ENCODE data around the gene TRAF3.
"Not testable (repeated sequence)": the region's sequence is repeated elsewhere in the genome, so short reads cannot be mapped to it uniquely, and the experiment has no call there.

TRAF3 gene

DNA sequence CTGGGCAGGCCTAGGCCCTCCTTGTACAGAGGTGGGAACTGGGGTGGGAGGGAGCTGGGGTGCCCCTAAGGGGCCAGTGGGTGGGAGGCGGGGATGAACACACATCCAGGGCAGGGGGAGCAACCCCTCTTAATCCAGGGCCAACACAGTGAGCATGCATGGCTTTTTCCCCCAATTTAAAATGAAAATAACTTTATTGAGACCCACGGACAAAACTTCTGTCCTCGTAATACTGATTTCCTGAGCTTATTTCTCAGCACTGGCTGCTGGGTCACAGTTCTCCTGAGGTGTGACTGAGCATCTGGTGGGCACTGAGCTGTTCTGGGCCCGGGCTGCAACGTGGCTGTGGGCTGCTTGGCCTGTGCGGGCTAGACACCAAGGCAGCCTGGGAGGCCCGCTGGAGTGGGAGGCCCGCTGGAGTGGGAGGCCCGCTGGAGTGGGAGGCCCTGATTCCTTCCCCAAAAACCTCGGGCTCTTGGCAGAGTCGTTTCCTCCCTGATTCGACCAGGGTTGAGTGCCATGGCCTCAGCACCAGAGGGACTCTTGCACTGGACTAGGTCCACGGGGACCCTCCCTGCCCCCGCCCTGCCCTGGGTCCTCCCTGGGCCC is 24.9 kb upstream of the TRAF3 start:
- DNase-seq: no peak

GRCh38 chr14:102754370-102755262 is 22.6 kb upstream of the TRAF3 start:
- no peak for DNase-seq

GRCh38 chr14:102757646-102758045 is 19.6 kb upstream of the TRAF3 start:
- DNase-seq: no peak

DNA sequence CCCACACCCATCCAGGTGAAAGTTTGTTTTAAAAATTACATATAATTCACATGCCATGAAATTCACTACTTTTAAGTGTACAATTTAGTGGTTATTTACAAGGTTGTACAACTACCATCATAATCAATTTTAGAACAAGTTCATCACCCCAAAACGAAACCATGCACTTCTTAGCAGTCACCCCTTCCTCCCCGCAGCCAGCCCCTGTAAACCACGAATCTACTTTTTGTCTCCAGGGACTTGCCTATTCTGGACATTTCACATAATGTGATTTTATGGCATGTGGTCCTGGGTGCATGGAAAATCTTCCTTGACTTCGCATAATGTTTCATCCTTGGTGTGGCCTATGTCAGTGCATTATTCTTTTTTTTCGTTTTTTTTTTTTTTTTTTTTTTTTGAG is 19.2 kb upstream of the TRAF3 start:
- no peak for DNase-seq

DNA sequence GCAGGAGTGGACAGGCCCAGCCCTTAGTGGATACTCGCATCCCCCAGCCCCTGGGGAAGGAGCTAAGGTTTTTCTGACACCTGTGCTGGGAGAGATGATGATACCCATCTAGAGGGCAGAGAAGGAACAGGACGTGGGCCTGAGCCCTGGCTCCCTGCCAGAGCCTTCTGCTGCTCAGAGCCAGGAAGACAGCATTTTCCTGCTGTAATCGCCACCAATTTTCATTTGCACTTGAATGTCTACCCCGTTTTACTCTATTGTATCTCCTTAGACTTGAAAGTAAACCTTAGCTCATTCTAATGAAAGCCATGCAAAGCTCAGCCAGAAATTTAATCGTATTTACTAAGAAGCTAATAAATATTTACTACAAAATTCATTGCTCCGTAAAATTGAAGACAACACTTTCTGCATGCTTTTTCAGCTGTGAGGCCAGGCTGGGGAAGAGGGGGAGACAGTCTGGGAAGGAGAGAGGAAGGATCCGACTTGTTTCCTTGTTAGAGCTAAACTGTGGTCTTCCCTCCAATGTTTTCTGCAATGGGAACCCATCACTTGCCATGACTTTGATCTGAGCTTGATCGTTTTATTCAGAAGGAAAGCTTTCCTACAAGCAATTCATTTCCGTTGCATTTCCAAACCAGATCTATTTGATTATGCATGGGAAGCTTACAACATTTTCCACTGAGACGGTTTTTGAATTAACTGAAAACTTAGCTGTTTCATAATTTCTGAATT is 17.6 kb upstream of the TRAF3 start:
- no peak for DNase-seq

DNA sequence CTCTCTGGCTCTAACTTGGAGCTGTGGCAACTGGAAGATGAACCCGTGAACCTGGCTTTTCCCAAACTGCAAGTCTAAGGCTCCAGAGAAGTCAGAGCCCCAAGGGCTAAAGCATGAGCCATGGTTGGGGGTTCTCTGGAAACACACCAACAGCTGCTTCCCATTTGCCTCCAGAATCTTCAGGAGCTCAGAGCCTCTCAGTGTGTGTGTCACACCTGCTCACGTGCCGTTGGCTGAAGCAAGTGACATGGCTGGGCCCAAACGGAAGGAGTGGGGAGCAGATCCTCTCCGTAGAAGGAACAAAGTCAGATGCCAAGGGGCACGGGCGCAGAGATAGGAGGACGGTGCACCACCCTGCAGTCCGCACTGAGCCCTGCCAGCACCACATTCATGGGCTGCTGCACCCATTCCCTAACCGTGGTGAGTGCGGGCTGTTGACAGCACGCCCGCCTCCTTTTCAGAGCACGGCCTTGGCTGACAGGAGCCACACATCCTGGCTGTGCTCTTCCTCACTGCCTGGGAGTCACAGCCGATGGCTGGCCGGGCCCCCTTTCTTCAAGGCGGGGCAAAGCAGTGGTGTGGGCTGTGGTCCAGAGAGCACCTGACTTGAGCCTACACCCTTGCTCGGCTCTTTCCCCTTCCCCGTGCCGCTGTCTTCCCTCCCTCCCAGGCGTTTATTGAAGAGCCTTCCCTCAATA is 16.6 kb upstream of the TRAF3 start:
- DNase-seq: no peak

DNA sequence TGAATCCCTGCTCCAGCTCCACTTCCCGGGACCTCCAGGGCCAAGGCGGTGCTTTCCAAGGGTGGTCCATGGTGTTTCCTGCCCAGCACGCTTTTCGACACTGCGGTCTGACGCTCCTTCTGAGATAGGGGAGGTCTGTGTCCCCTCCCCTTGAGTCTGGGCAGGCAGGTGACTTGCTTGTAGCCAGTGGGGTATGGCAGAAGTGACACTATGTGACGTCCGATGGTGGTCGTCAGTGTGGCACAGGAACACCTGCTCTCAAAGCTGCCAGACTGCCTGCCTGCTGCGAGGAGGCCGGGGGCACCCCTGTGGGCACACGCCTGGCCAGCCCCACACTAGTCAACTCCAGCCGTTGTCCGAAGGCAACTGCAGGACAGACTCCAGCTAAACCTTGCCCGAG is 16.0 kb upstream of the TRAF3 start:
- no peak for DNase-seq

DNA sequence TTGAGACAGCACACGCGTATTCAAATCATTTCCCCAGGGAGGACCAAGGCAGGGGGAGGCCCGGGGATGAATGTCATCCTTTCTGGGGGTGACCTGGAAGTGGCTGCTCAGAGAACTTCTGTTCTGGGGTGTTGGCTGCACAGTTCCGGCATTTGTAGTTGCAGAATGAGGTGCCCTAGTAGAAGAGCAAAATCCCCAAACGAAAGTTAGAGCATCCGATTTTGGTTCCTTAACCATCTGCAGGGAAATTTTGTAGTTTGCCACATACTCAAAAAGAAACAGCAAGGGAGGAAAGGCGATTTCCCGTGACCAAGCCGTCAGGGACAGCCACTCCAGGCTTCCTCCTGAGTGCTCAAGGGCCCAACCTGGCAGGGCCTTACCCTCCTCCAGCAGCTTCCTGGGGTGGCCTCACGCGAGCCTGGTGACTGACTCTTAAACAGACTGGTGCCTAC is 13.0 kb upstream of the TRAF3 start:
- no peak for DNase-seq

DNA sequence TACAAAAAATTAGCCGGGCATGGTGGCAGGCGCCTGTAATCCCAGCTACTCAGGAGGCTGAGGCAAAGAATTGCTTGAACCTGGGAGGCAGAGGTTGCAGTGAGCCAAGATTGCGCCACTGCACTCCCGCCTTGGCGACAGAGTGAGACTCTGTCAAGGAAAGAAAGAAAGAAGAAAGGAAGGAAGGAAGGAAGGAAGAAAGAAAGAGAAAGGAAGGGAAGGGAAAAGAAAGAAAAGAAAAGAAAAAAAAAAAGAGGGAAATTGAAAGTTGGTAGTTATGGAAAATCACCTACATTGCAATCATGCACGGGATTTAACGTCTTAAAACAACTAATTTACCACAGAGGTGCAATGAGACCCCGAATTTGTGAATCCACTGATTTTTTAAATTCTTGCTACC is 11.5 kb upstream of the TRAF3 start:
- not testable (repeated sequence) for DNase-seq

DNA sequence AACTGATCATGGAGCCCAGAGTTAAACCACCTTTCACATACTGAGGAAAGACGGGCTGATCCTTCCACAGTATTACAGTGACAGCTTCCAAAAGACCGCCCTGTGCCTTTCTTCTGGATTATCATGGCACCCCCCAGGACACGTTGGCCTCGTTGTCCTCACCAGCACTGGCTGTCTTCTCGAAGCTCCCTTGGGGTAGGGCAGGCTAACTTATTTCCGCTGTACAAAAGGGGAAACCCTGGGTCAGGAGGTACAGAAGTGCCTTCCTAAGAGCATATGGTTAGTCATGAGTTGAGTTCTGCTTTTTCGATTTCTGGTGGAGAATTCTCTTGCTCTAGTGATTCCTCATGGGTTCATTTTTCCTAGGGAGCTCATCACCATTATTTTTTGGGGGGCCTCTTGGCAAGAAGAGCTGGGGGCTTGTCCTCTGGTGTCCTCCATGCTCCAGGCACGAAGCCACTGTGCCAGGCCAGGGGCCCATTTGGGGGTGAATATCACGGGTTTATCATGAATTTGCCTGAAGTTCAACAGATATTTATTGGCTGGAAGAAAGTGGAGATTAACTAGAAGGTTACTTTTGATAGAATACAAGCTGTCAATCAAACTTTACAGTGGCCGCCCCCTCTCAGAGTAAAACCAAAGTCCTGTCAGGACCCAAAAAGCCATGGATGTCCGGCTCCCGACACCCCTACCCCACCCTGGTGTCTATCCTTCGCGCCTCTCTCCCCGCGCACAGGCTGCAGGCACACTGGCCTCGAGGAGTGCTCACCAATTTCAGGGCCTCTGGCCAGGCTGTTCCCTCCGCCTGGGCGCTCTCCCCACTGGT is 8.8 kb upstream of the TRAF3 start:
- no peak for DNase-seq

DNA sequence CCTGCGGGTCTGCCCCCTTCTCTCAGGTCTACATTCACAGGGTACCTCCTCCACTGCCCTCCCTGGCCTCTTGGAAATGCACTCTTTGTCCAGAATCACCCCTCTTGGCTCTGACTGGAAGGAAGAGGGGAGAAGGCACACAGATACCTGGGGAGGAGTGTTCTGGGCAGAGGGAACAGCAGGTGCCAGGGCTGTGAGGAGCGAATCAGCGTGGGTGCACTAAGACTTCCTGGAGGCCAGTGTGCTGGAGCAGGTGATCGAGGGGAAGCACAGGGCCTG is 8.3 kb upstream of the TRAF3 start:
- DNase-seq: no peak

DNA sequence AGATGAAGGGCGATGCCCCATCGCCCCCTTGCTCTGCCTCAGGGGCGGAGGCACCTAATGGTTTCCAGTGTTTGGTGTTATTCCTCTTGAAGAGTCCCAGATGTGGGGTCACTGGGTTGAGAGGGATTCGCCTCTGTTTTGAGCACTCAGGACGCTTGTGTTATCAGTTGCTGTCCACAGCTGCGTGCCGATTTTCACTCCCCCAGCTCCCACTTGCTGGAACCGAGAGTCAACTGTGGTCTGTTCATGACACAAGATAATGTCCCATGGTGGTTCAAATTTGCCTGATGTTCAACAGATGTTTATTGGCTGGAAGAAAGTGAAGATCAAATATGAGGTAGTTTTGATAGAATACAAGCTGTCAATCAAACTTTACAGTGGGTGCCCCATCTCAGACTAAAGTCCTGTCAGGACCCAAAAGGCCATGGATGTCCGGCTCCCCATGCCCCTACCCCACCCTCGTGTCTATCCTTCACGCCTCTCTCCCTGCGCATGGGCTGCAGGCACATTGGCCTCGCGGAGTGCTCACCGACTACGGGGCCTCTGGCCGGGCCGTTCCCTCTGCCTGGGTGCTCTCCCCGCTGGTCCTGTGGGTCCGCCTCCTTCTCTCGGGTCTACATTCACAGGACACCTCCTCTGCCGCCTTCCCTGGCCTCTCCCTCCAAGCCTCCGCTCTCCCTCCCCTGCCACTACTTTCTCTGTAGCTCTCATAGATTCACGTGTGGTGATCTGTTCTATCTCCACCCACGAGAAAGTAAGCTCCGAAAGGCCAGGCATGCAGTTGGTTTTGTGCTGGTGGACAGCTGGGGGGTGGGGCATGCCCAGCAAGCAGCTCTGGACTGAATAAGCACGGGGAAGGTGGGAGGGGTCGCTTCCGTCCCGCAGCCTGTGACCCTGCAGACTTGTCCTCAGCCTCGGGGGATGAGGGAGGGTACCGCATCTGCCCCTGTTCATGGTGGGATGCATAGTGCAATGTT is 6.8 kb upstream of the TRAF3 start:
- DNase-seq: no peak

DNA sequence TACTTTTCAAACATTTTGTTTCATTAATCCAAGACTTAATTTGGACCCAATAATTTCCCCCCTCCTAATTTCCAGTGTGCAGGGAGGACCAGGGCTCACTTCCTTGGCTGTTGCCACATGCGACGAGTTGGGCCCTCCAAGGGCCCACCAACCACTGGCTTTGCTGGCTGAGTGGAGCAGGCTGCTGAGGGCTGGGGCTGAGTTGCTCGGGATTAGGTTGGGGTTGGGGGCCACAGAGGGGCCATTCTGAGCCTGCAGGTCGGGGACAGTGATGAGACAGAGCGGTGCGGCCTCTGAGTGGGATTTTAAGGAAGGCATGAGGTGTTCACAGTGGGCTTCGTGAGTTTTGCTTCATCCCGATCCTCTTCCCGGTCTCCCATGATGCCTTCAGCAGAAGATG is 6.1 kb upstream of the TRAF3 start:
- no peak for DNase-seq

DNA sequence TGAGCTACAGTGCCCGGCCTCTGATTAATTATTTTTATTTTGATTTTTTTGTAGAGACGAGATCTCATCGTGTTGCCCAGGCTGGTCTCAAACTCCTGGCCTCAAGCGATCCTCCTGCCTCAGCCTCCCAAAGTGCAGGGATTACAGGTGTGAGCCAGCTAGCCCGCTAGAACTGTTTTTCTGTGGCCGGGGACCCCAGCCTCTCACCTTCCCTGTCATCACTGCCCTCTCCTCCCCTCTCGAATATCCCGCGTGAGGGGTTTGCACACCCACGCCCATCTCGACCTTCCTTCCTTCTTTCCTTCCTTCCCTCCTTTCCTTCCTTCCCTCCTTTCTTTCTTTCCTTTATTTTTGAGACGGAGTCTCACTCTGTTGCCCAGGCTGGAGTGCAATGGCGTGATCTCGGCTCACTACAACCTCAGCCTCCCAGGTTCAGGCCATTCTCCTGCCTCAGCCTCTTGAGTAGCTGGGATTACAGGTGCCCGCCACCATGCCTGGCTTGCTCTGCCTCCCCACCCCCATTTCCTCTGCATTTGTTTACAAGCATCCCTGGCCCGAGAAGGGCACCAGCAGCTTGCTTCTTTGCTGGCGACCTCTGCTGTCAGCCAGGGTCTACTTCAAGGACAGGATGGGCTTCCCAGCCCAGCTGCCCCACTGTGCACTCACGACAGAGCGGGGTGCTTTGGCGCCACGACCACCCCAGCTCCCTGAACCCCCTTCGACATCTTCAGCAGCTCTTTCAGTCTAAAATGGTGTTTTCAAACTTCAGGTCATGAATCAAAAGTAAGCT is 4.3 kb upstream of the TRAF3 start:
- no peak for DNase-seq

DNA sequence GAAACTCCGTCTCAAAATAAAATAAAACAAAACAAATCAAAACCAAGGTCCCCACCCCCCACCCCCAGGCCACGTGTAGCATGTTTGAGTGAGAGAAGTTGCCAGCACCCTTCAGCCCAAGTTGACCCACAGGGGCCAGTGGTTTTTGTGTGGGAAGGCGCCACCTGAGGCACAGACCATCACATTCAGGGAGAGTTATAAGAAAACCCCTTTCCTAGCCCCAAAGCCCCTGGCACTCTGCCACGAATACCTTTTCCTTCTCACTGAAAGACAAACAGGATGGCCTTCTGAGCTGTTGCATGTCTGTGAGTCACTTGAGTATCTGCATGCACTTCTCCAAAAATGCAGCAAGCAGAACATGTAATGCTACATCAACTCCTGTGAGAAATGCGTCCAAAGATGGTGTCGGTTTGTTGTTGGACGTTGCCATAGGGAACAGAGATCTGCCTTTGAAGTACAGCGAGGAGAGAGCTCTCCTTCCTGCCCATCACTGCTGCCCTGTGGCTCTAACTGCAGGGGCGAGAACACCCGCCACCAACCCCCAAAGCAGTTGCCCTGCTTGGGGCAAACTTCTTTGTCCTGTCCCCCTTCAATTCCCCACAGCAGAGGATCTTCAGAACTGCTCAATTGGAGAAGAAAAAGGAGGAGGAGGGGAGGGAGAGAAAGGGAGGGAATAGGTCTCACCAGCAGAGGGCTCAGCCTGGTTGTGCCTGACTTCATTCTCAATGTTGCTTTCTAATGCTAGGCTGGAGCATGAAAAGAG is 2.7 kb upstream of the TRAF3 start:
- peak; percentile 69 for DNase-seq

GRCh38 chr14:102775855-102776760 is 1.1 kb upstream of the TRAF3 start:
- peak; percentile 24 for DNase-seq

DNA sequence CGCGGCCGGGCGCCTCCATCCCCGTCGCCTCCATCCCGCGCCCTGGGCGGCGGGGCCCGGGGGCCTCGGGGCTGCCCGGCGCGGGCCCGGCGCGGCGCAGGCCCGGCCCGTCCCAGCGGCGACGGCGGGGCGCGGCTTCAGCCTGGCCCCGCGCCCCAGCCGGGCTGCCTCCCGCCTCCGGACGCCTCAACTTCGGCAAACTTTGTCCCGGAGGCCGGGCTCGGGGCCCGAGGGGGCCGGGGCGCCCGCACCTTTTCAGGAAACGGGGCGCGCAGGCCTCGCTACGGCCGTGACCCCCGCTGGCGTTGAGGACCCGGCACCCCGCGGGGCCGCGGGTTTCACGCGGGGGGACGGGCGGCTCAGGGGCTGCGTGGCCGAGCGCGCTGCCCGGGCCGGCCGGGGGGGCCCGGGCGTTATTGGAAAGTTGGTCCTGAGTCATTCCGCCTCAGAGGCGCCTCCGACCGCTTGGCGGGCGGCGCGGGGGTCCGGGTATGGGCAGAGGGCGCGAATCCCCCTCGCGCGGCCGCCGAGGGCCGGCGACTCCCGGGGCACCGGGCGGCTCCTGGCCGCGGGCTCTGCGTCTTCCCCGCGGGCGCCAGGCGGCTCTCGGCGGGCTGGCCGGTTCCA is 575 bp downstream of the TRAF3 start:
- peak; percentile 35 for DNase-seq

Measured in stimulated activated CD4-positive, alpha-beta T cell treated with anti-CD3 and anti-CD28 coated beads, Interleukin-15, amount 100 ng/mL, for 24 hours (primary cell).